ENCODE data around the gene SLC38A5.
"Not testable (repeated sequence)": the region's sequence is repeated elsewhere in the genome, so short reads cannot be mapped to it uniquely, and the experiment has no call there.

The SLC38A5 gene

DNA sequence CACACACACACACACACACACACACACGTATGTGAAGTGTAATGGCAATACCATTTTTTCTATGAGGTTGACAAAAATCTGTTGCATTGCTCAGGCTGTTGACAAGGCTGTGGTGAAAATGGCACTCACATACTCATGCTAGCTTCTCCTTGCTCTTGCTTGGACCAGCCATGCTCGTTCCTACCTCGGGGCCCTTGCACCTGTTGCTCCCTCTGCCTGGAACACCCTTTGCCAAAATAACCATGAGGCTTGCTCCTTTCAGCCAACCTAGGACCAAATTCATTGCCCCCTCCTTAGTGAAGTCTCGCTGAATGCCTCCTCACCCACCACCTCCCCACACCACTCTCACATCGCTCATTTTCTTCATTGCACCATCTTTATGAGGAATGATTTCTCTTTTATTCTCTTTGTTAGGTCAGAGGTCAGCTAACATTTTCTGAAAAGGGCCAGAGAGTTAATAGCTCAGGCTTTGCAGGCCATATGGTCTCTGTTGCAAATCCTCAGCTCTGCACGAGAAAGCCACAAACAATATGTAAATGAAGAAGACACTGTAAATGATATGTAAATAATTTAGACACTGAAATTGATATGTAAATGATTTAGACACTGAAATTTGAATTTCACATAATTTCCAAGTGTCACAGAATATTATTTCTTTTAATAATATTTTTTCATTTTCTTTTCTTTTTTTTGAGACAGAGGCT, 13.3 kb downstream of the SLC38A5 start:
- DNase-seq (ENCODE audit: low read depth): no peak
- TF ChIP-seq, protein P1, sequence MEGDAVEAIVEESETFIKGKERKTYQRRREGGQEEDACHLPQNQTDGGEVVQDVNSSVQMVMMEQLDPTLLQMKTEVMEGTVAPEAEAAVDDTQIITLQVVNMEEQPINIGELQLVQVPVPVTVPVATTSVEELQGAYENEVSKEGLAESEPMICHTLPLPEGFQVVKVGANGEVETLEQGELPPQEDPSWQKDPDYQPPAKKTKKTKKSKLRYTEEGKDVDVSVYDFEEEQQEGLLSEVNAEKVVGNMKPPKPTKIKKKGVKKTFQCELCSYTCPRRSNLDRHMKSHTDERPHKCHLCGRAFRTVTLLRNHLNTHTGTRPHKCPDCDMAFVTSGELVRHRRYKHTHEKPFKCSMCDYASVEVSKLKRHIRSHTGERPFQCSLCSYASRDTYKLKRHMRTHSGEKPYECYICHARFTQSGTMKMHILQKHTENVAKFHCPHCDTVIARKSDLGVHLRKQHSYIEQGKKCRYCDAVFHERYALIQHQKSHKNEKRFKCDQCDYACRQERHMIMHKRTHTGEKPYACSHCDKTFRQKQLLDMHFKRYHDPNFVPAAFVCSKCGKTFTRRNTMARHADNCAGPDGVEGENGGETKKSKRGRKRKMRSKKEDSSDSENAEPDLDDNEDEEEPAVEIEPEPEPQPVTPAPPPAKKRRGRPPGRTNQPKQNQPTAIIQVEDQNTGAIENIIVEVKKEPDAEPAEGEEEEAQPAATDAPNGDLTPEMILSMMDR (IDR thresholded peaks at IDR 0.05; ENCODE audit: insufficient read depth, low read depth, low read length, missing control alignments): no peak
- no peak overlapping the region for H3K4me3 ChIP-seq (ENCODE audit: low read depth, low read length)

- TF ChIP-seq, protein P1 (IDR thresholded peaks at IDR 0.05; ENCODE audit: insufficient read depth, low read depth, low read length, missing control alignments): no peak
- no peak overlapping the region for H3K4me3 ChIP-seq (ENCODE audit: low read depth, low read length)
- no peak for DNase-seq (ENCODE audit: low read depth)
These were observed 18.4 kb downstream of the SLC38A5 start for GRCh38 chrX:48451708-48452107.

DNA sequence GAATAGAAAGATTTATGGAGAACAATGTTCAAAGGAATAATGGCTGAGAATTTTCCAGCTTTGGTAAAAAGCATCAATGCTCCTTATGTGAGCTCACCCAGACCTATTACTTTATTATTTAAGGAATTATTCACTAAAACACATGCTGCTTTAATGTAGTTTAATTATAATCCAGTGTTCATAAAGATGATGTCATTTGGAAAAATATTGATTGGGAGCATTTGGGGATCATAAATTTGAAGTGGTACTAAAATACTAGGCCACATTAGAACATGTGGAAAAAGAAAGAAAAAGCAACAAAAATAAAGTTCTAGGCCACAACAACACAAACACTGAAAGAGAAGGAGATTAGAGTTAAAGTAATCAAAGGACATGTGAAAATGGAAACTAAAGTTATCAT, 20.0 kb downstream of the SLC38A5 start:
- TF ChIP-seq, protein P1 (IDR thresholded peaks at IDR 0.05; ENCODE audit: insufficient read depth, low read depth, low read length, missing control alignments): no peak
- H3K4me3 ChIP-seq (ENCODE audit: low read depth, low read length): no peak overlapping the region
- no peak for DNase-seq (ENCODE audit: low read depth)

DNA sequence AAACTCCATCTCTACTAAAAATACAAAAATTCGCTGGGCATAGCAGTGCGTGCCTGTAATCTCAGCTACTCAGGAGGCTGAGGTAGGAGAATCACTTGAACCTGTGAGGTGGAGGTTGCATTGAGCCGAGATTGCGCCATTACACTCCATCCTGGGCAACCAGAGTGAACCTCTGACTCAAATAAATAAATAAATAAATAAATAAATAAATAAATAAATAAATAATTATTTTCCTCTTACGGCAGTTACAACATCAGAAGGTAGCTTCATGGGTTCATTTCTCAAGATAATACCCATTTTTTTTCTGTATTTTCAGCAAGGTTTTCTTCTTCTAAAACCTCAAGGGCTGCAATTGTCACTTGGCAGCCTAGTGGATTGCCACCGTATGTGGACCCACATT, 22.9 kb downstream of the SLC38A5 start:
- DNase-seq (ENCODE audit: low read depth); H3K4me3 ChIP-seq (ENCODE audit: low read depth, low read length): not testable (repeated sequence)

- not testable (repeated sequence) for H3K4me3 ChIP-seq (ENCODE audit: low read depth, low read length); DNase-seq (ENCODE audit: low read depth)
These were observed 36.3 kb downstream of the SLC38A5 start for GRCh38 chrX:48433713-48434112.

DNA sequence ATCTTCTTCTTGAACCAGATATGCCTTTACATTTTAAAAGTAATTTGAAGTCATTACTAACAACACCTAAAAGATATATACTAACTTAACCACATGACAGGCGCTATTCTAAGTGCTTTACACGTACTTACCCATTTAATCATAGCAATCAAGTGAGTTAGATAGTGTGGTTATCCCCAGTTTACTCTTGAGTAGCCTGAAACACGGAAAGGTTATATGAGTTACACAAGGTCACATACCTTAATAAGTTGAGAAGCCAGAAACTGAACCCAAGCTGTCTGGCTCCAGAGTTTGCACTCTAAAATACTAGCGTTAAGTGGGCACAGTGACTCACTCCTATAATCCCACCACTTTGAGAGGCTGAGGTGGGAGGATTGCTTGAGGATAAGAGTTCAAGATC, 39.9 kb downstream of the SLC38A5 start:
- not testable (repeated sequence) for H3K4me3 ChIP-seq (ENCODE audit: low read depth, low read length); DNase-seq (ENCODE audit: low read depth)

GRCh38 chrX:48429606-48430005, 40.5 kb downstream of the SLC38A5 start:
- not testable (repeated sequence) for DNase-seq (ENCODE audit: low read depth); H3K4me3 ChIP-seq (ENCODE audit: low read depth, low read length)

DNA sequence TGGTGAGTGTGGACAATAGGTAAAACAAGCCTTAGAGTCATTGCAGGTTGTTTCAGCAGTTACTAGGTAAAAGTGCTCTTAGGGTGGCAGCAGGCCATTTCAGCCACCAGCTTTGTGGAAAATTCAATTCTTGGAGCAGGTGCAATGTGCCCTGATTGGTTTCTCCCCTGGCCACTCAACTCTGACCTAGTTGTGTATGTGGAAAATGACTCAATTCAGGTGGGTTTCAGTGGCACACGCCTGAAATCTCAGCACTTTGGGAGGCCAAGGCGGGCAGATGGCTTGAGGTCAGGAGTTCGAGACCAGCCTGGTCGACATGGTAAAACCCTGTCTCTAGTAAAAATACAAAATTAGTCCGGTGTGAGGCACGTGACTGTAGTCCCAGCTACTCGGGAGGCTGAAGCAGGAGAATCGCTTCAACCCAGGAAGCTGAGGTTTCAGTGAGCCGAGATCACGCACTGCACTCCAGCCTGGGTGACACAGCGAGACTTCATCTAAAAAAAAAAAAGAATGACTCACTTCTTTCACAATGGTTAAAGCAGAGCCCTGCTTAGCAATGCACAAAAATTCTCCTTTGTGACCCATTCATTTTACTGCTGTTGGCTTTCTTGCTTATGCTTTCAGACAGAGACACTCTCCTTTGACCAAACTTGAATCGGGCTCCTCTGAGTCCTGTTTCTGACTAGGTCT, 42.9 kb downstream of the SLC38A5 start:
- H3K4me3 ChIP-seq (ENCODE audit: low read depth, low read length): not testable (repeated sequence)

DNA sequence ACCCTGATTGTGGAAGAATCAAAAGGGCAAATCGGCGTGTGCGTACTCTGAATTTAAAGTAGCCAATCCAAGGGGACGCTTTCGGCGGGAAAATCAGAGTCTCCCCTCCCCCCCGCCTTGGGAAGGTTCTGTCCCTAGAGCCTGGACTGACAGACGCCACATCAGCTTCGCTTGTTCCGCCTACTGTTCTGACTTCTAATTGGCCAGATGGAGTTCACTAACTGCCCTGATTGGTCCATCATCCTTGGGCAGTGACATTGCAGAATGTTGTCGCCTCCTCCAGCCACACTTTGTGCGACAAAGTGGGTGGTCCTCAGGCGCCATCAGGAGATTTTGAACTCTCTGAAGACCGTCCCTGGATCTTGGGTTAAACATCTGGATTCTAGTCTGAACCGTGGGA, 58.2 kb downstream of the SLC38A5 start, which contains the start of gene SSX4B:
Gene SSX4B, minus strand, starts transcription at position 101 of the 400 bp plus-strand sequence. CDS start 588 bp downstream, outside the sequence.
- not testable (repeated sequence) for DNase-seq (ENCODE audit: low read depth); H3K4me3 ChIP-seq (ENCODE audit: low read depth, low read length)

More for the DNA sequence above, 42.9 kb downstream of the SLC38A5 start:
- not testable (repeated sequence) for DNase-seq (ENCODE audit: low read depth)

Measured in GM12865 (cell line).